Chondrocyte (in vitro differentiated cells): ENCODE data around the gene MACROD2. TPM values are rescaled to one million over a fixed set of nuclear protein-coding genes. Genes with fewer than 3 reads are reported as not detected.

Source experiments
- DNase-seq: peaks from one replicate; pipeline ENCODE4 v3.0.0; 2021; ENCODE audit warnings: mixed read lengths, low spot score
- H3K27ac Mint-ChIP-seq: one replicate; pipeline ENCODE4 v1.8.0; 2021; ENCODE audit warnings: mild to moderate bottlenecking, moderate library complexity, mixed read lengths; ENCODE audit not compliant: unreplicated experiment
- H3K27me3 Mint-ChIP-seq: 2 replicates; pipeline ENCODE4 v1.8.0; 2021; ENCODE audit warnings: low read depth, mixed read lengths
- H3K36me3 Mint-ChIP-seq: 2 replicates; pipeline ENCODE4 v1.8.0; 2021; ENCODE audit warnings: low read depth, mixed read lengths
- H3K4me1 Mint-ChIP-seq: 2 replicates; pipeline ENCODE4 v1.8.0; 2021; ENCODE audit warnings: low read depth, mild to moderate bottlenecking, mixed read lengths
- H3K4me3 Mint-ChIP-seq: one replicate; pipeline ENCODE4 v1.8.0; 2021; ENCODE audit warnings: mild to moderate bottlenecking, moderate library complexity, mixed read lengths; ENCODE audit not compliant: unreplicated experiment
- H3K9me3 Mint-ChIP-seq: 2 replicates; pipeline ENCODE4 v1.8.0; 2021; ENCODE audit warnings: low read depth, mixed read lengths
- total RNA-seq: library from RNA; stranded (reverse); gene quantifications from 3 replicates; pipeline ENCODE4 v1.2.1, GENCODE V29; 2021
- TF ChIP-seq, protein P1 (sequence below): fragments of 200-600 bp; sonication (generic); IDR thresholded peaks from 2 replicates; pipeline ENCODE4 v1.5.0; 2021; ENCODE audit warnings: antibody characterized with exemption, mild to moderate bottlenecking, moderate library complexity

Gene MACROD2
- total RNA-seq, 1 donor from 2014 or later: 3.2 TPM

DNA sequence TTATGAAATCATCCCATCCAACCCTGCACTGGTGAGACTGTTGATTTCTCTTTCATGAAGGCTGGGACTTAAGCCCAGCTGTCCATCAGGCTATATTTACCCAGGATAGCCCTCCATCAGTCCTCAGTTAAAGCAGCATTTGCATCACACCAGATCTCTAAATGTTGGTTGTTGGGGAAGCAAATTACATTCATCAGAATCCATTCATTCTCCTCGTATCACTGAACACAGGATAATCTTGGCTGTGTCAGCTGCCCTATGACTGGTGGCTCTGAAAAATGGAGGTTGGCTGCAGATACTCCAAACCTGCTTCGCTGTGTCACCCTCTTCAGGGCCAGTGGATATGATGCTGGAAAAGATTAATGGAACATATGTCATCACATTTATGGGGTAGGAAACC is 1859.6 kb downstream of the MACROD2 start:
- no peak for DNase-seq
- Mint-ChIP-seq H3K27me3 (no peaks in the 10 kb centered on the region), H3K36me3 (no peaks in the 10 kb centered on the region), H3K27ac (no peak overlapping the region), H3K4me1 (no peaks in the 10 kb centered on the region), H3K9me3 (peaks cover 5% of the 10 kb centered on the region), H3K4me3 (no peak overlapping the region)
- TF ChIP-seq, protein P1, sequence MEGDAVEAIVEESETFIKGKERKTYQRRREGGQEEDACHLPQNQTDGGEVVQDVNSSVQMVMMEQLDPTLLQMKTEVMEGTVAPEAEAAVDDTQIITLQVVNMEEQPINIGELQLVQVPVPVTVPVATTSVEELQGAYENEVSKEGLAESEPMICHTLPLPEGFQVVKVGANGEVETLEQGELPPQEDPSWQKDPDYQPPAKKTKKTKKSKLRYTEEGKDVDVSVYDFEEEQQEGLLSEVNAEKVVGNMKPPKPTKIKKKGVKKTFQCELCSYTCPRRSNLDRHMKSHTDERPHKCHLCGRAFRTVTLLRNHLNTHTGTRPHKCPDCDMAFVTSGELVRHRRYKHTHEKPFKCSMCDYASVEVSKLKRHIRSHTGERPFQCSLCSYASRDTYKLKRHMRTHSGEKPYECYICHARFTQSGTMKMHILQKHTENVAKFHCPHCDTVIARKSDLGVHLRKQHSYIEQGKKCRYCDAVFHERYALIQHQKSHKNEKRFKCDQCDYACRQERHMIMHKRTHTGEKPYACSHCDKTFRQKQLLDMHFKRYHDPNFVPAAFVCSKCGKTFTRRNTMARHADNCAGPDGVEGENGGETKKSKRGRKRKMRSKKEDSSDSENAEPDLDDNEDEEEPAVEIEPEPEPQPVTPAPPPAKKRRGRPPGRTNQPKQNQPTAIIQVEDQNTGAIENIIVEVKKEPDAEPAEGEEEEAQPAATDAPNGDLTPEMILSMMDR: no peak

DNA sequence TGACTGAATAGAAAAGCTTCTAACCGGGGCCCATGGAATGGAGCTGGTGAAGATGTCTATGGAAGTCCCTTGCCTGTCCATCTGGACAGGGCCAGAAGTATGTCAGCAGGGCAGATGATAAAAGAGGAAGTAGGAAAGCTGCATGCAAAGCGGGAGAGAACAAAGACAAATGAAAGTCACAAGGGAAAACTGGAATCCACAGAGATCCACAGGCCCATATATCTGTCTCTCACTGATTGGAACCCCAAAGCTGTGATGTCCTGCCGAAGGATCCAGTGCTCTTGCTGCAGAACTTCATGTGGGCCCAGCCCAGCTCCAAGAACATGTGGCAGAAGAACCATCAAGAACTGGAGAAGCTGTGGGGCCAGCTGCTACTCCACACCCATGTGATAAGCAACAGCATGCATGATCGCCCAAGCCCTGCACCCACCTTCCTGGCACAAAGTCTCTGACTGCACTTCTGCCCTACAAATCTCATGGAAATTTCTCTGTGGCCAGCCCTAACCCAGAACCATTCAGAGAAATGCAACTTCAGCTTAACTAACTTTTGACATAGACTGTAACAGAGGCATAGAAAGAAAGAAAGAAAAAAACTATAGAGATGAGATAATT is 1862.0 kb downstream of the MACROD2 start:
- H3K36me3 Mint-ChIP-seq: no peaks in the 10 kb centered on the region
- H3K27me3 Mint-ChIP-seq: no peaks in the 10 kb centered on the region
- no peak overlapping the region for H3K27ac Mint-ChIP-seq
- TF ChIP-seq, protein P1: no peak
- H3K4me3 Mint-ChIP-seq: no peak overlapping the region
- no peaks in the 10 kb centered on the region for H3K9me3 Mint-ChIP-seq
- no peaks in the 10 kb centered on the region for H3K4me1 Mint-ChIP-seq
- no peak for DNase-seq

DNA sequence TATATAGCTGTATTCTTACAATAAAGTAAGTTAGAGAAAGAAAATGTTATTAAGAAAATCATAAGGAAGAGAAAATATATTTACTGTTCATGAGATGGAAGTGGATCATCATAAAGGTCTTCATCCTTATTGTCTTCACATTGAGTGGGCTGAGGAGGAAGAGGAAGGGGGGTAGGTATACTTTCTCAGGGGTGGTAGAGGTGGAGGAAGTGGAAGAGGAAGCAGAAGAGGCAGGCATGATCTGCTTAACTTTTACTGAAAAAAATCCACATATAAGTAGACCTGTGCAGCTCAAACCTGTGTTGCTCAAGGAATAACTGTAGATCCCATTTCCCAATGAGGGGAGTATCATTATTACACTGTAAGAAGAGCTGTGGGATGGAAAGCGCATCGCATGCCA is 1863.7 kb downstream of the MACROD2 start:
- Mint-ChIP-seq H3K27ac (no peak overlapping the region), H3K36me3 (no peaks in the 10 kb centered on the region), H3K27me3 (no peaks in the 10 kb centered on the region), H3K4me1 (no peaks in the 10 kb centered on the region), H3K9me3 (no peaks in the 10 kb centered on the region), H3K4me3 (no peak overlapping the region)
- no peak for DNase-seq
- TF ChIP-seq, protein P1: no peak

DNA sequence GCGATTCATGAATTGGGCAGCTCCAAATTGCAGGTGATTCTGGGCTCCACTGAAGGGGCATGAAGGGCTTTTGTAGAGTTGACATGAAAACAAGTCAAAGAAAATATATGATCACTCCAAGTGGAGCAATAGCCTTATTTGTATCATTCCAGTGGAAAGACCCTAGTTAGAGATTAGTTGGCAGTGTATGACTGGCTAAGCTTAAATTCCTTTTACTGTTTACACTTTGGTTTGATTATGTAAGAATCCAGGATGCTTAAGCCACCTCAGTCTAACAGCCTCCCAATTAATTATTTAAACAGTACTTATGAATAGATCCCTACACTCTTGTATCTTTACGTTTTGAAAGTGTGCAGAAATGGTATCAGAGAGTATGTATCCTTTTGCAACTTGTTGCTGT is 1865.5 kb downstream of the MACROD2 start:
- TF ChIP-seq, protein P1: no peak
- H3K9me3 Mint-ChIP-seq: peaks cover 3% of the 10 kb centered on the region
- no peaks in the 10 kb centered on the region for H3K27me3 Mint-ChIP-seq
- H3K27ac Mint-ChIP-seq: no peak overlapping the region
- no peaks in the 10 kb centered on the region for H3K36me3 Mint-ChIP-seq
- no peak for DNase-seq
- no peaks in the 10 kb centered on the region for H3K4me1 Mint-ChIP-seq
- H3K4me3 Mint-ChIP-seq: no peak overlapping the region

DNA sequence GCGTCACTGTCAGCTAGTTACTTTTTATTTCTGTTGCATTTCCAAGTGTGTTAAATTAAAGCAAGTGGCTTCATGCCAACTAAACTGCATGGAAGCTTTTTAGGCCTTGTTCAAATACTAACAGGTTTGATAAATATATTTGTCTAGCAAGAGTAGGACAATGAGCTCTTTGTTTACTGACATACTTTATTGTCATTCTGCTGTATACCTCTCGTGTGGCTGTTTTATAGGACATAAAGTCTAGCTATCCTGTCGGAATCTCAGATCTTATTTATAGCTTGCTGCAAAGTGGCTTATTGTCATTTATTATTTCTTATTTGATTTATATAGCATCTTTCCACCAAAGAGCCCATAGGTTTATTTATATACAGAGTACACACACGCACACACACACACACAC is 1866.9 kb downstream of the MACROD2 start:
- Mint-ChIP-seq H3K9me3 (peaks cover 3% of the 10 kb centered on the region), H3K27me3 (no peaks in the 10 kb centered on the region), H3K4me1 (no peaks in the 10 kb centered on the region), H3K27ac (no peak overlapping the region), H3K36me3 (no peaks in the 10 kb centered on the region), H3K4me3 (no peak overlapping the region)
- DNase-seq: no peak
- TF ChIP-seq, protein P1: no peak
